C4-2B (cell line): Measurements from ENCODE around the gene XRCC5.

Source experiments
- CTCF ChIP-seq: fragments of 450-650 bp; conservative IDR thresholded peaks from 2 replicates; pipeline ENCODE4 v1.5.1; 2017; ENCODE audit warnings: mild to moderate bottlenecking
- ZFX ChIP-seq: fragments of 450-650 bp; IDR thresholded peaks from 2 replicates; pipeline ENCODE4 v1.6.1; 2017

GRCh38 chr2:216192181-216192580 is 83.0 kb downstream of the XRCC5 start:
- no peak for TF ChIP-seq ZFX
- no peak for TF ChIP-seq CTCF
